SU-DHL-6 (cell line): ENCODE measurements around the gene KIF3C.
A peak's percentile ranks its signal among the peaks of the same experiment; 100 is the strongest.

Source experiments
- H2AFZ ChIP-seq: fragments of 200-600 bp; sonication (generic); 2 replicates; pipeline ENCODE4 v1.6.1; 2014; ENCODE audit warnings: low read depth, mild to moderate bottlenecking, moderate library complexity, mixed read lengths, antibody characterized with exemption, low read length; ENCODE audit not compliant: severe bottlenecking
- H3F3A ChIP-seq: fragments of 200-600 bp; shearing (Covaris generic); 2 replicates; pipeline ENCODE4 v1.6.0; 2016; ENCODE audit warnings: antibody characterized with exemption, mild to moderate bottlenecking; ENCODE audit not compliant: insufficient read depth
- H3K27ac ChIP-seq: fragments of 200-600 bp; sonication (generic); 2 replicates; pipeline ENCODE4 v1.5.1; 2016; ENCODE audit warnings: low read depth, mild to moderate bottlenecking, low read length, moderate library complexity, mixed read lengths
- H3K27me3 ChIP-seq: fragments of 200-600 bp; sonication (generic), shearing (Covaris generic); 2 replicates; pipeline ENCODE4 v1.6.0; 2014; ENCODE audit warnings: mild to moderate bottlenecking, low read length
- H3K36me3 ChIP-seq: fragments of 200-600 bp; sonication (generic); 2 replicates; pipeline ENCODE4 v1.6.1; 2014; ENCODE audit warnings: mild to moderate bottlenecking, low read length, mixed read lengths
- H3K4me2 ChIP-seq: fragments of 300-600, 200-600 bp; shearing (Covaris generic), sonication (generic); 2 replicates; pipeline ENCODE4 v1.6.0; 2014; ENCODE audit warnings: low read length, low read depth, mild to moderate bottlenecking; ENCODE audit not compliant: poor library complexity, severe bottlenecking
- H3K4me3 ChIP-seq: fragments of 200-600 bp; sonication (generic); 2 replicates; pipeline ENCODE4 v1.5.1; 2014; ENCODE audit warnings: antibody characterized with exemption, low read length, mild to moderate bottlenecking, mixed read lengths; ENCODE audit not compliant: insufficient read depth, poor library complexity, severe bottlenecking
- H3K79me2 ChIP-seq: fragments of 200-600 bp; sonication (generic); 2 replicates; pipeline ENCODE4 v1.6.1; 2014; ENCODE audit warnings: mild to moderate bottlenecking, low read length, moderate library complexity; ENCODE audit not compliant: insufficient read depth
- H3K9ac ChIP-seq: fragments of 200-600 bp; sonication (generic); 2 replicates; pipeline ENCODE4 v1.7.0; 2014; ENCODE audit warnings: mild to moderate bottlenecking, low read length
- H3K9me2 ChIP-seq: fragments of 200-600 bp; sonication (generic); replicated peaks from 2 replicates; pipeline ENCODE4 v1.6.1; 2014; ENCODE audit warnings: low read length; ENCODE audit not compliant: insufficient read depth
- H3K9me3 ChIP-seq: fragments of 200-600 bp; sonication (generic); 2 replicates; pipeline ENCODE4 v1.6.1; 2014; ENCODE audit warnings: low read length, mixed read lengths; ENCODE audit not compliant: insufficient read depth
- H4K20me1 ChIP-seq: fragments of 200-600 bp; sonication (generic); 2 replicates; pipeline ENCODE4 v1.6.1; 2014; ENCODE audit warnings: low read depth, mild to moderate bottlenecking, antibody characterized with exemption, low read length, moderate library complexity, mixed read lengths
- CTCF ChIP-seq: fragments of 200-600 bp; sonication (generic); IDR thresholded peaks from one replicate; pipeline ENCODE4 v1.5.1; 2017; ENCODE audit warnings: antibody characterized with exemption, mild to moderate bottlenecking, low read length, moderate library complexity; ENCODE audit not compliant: insufficient read depth, poor library complexity, severe bottlenecking
- EZH2phosphoT487 ChIP-seq: fragments of 200-600 bp; sonication (generic), shearing (Covaris generic); conservative IDR thresholded peaks from 2 replicates; pipeline ENCODE4 v1.6.1; 2018; ENCODE audit warnings: mild to moderate bottlenecking, antibody characterized with exemption, low read length, moderate library complexity, mixed read lengths

KIF3C gene

GRCh38 chr2:25983735-25984134 lies 1.4 kb upstream of the KIF3C start:
- no peaks in the 10 kb centered on the region for H3K79me2 ChIP-seq
- no peak overlapping the region for H3K9ac ChIP-seq
- H3K9me2 ChIP-seq, result no peaks in the 10 kb centered on the region
- H4K20me1 ChIP-seq, result no peaks in the 10 kb centered on the region
- no peaks in the 10 kb centered on the region for H3F3A ChIP-seq
- no peaks in the 10 kb centered on the region for H3K9me3 ChIP-seq
- H3K27ac ChIP-seq, result no peak overlapping the region
- H3K27me3 ChIP-seq, result no peaks in the 10 kb centered on the region
- no peaks in the 10 kb centered on the region for H3K36me3 ChIP-seq
- no peak overlapping the region for H3K4me2 ChIP-seq
- H3K4me3 ChIP-seq, result no peak overlapping the region
- TF ChIP-seq EZH2phosphoT487 (no peak), CTCF (no peak)
- H2AFZ ChIP-seq, result no peak overlapping the region

- Histone ChIP-seq H3K27ac (no peak overlapping the region), H3K79me2 (no peaks in the 10 kb centered on the region), H3K4me3 (peak overlapping the region; percentile 97), H2AFZ (peak overlapping the region; percentile 99), H4K20me1 (no peaks in the 10 kb centered on the region), H3K4me2 (peak overlapping the region; percentile 90), H3K9ac (peak overlapping the region; percentile 81; the same call in 1 of the 2 replicates), H3K9me3 (no peaks in the 10 kb centered on the region), H3K27me3 (no peaks in the 10 kb centered on the region), H3K36me3 (no peaks in the 10 kb centered on the region), H3K9me2 (no peaks in the 10 kb centered on the region), H3F3A (no peaks in the 10 kb centered on the region)
- TF ChIP-seq CTCF (no peak), EZH2phosphoT487 (no peak)
Observed at GRCh38 chr2:25982968-25983280, 627 bp upstream of the KIF3C start.

- Histone ChIP-seq H3K27me3 (no peaks in the 10 kb centered on the region), H3K79me2 (no peaks in the 10 kb centered on the region), H3K36me3 (no peaks in the 10 kb centered on the region), H3K9me2 (no peaks in the 10 kb centered on the region), H3K4me2 (peak overlapping the region; percentile 90), H3K4me3 (peak overlapping the region; percentile 97), H3K9me3 (no peaks in the 10 kb centered on the region), H2AFZ (peak overlapping the region; percentile 99), H3K9ac (peak overlapping the region; percentile 81), H4K20me1 (no peaks in the 10 kb centered on the region), H3K27ac (no peak overlapping the region), H3F3A (no peaks in the 10 kb centered on the region)
- TF ChIP-seq EZH2phosphoT487 (no peak), CTCF (no peak)
Observed at GRCh38 chr2:25981596-25982272, 563 bp downstream of the KIF3C start.
